OCI-LY7 (cell line): ENCODE results near the gene FCHSD2.

ENCODE experiments used
- EZH2phosphoT487 ChIP-seq: fragments of 200-600 bp; sonication (generic); IDR thresholded peaks from 2 replicates; pipeline ENCODE4 v1.6.1; 2018; ENCODE audit warnings: low read depth, borderline replicate concordance, mild to moderate bottlenecking, mixed run types, antibody characterized with exemption, low read length, moderate library complexity, mixed read lengths
- TF ChIP-seq, protein P1 (sequence below): fragments of 200-600 bp; sonication (generic); conservative IDR thresholded peaks from 2 replicates; pipeline ENCODE4 v1.5.1; 2014; ENCODE audit warnings: mild to moderate bottlenecking, antibody characterized with exemption, low read length, moderate library complexity, mixed read lengths

DNA sequence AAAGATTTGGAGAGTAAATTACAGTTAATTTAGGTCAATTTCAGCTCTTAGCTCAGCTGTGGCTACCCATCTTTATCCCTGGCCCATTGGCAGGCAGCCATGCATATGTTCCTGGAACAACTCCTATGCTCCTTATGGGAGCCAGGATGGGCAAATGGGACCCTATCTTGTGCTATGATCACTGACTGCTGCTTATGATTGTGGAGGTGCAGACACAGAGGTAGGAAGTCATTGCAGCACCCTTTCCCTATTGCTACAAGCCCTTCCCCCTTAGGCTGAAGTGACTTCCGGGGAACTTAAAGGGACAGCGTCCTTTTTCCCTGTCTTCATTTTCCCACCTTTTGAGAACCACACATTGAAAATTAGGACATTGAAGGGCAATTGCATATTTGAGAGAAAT, 112.7 kb downstream of the FCHSD2 start:
- TF ChIP-seq, protein P1, sequence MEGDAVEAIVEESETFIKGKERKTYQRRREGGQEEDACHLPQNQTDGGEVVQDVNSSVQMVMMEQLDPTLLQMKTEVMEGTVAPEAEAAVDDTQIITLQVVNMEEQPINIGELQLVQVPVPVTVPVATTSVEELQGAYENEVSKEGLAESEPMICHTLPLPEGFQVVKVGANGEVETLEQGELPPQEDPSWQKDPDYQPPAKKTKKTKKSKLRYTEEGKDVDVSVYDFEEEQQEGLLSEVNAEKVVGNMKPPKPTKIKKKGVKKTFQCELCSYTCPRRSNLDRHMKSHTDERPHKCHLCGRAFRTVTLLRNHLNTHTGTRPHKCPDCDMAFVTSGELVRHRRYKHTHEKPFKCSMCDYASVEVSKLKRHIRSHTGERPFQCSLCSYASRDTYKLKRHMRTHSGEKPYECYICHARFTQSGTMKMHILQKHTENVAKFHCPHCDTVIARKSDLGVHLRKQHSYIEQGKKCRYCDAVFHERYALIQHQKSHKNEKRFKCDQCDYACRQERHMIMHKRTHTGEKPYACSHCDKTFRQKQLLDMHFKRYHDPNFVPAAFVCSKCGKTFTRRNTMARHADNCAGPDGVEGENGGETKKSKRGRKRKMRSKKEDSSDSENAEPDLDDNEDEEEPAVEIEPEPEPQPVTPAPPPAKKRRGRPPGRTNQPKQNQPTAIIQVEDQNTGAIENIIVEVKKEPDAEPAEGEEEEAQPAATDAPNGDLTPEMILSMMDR, result no peak
- no peak for TF ChIP-seq EZH2phosphoT487
